GM12878 (cell line): Measurements from ENCODE around the gene SUFU. TPM values are rescaled to one million over a fixed set of nuclear protein-coding genes. Genes with fewer than 3 reads are reported as not detected.

Source experiments
- ATAC-seq: fragments of 200-7000 bp; cut with Tn5 transposase; 3 replicates; pipeline ENCODE4 v1.9.1; 2020; ENCODE audit warnings: mild to moderate bottlenecking, moderate library complexity
- BruUV-seq: library from RNA; stranded (reverse); fragments of 400-500 nt; replicated peaks from 2 replicates; lab custom pipeline; 2021; lab: Mats Ljungman, UMichigan
- CTCF ChIA-PET: fragments of 300-600 bp; sonication (Branson Sonifier 250); formaldehyde crosslinking; extraction: SDS; loops from one replicate; lab custom pipeline; 2021; ENCODE audit warnings: inconsistent platforms; lab: Yijun Ruan, JAX
- POLR2A ChIA-PET: fragments of 350-600 bp; formaldehyde crosslinking; extraction: SDS; loops from one replicate; lab custom pipeline; 2021; ENCODE audit warnings: inconsistent platforms; lab: Charles Lee
- RAD21 ChIA-PET: fragments of 300-600 bp; sonication (Branson Sonifier 250); formaldehyde crosslinking; loops from one replicate; lab custom pipeline; 2023; ENCODE audit warnings: antibody characterized with exemption; ENCODE audit not compliant: unreplicated experiment; lab: Charles Lee
- SMC1A ChIA-PET: fragments of 300-600 bp; sonication (Branson Sonifier 250); formaldehyde crosslinking; loops from one replicate; lab custom pipeline; 2023; ENCODE audit not compliant: unreplicated experiment, uncharacterized antibody; lab: Charles Lee
- DNase-seq: peaks from one replicate; pipeline ENCODE4 v3.0.0-alpha.2; 2011; ENCODE audit warnings: low read depth, low spot score
- FAIRE-seq: peaks from 3 replicates; lab custom pipeline; 2011; peaks lifted over from hg19 to GRCh38; lab: Jason Lieb, UNC
- H2AFZ ChIP-seq: 2 replicates; pipeline ENCODE4 v1.6.0; 2011; ENCODE audit warnings: low read depth, low read length, control low read depth; ENCODE audit not compliant: control insufficient read depth
- H3K27ac ChIP-seq: 2 replicates; pipeline ENCODE4 v1.5.1; 2011; ENCODE audit warnings: control low read depth; ENCODE audit not compliant: control insufficient read depth, insufficient read depth
- H3K27me3 ChIP-seq, 2 experiments: replicated peaks in 1 of 2; 2 replicates each; pipeline versions ENCODE4 v1.6.0 to v1.6.1; 2011; ENCODE audit warnings: low read length in 1 of 2; ENCODE audit not compliant: control insufficient read depth in 2 of 2, insufficient read depth in 2 of 2
- H3K36me3 ChIP-seq, 2 experiments: 2 replicates each; pipeline ENCODE4 v1.5.1; 2011; ENCODE audit warnings: low read length in 1 of 2; ENCODE audit not compliant: control insufficient read depth in 2 of 2, insufficient read depth in 2 of 2
- H3K4me1 ChIP-seq: 2 replicates; pipeline ENCODE4 v1.6.1; 2011; ENCODE audit warnings: mild to moderate bottlenecking, low read length, moderate library complexity, mixed read lengths; ENCODE audit not compliant: control insufficient read depth, insufficient read depth
- H3K4me2 ChIP-seq: 2 replicates; pipeline ENCODE4 v1.6.0; 2011; ENCODE audit warnings: control low read depth; ENCODE audit not compliant: control insufficient read depth, insufficient read depth
- H3K4me3 ChIP-seq: fragments of 200-600 bp; sonication (generic); 2 replicates; pipeline ENCODE4 v1.5.1; 2016
- H3K79me2 ChIP-seq: 2 replicates; pipeline ENCODE4 v1.6.0; 2011; ENCODE audit warnings: low read length; ENCODE audit not compliant: control insufficient read depth, insufficient read depth
- H3K9ac ChIP-seq: 2 replicates; pipeline ENCODE4 v1.8.0; 2011; ENCODE audit warnings: low read length, control low read depth, mixed read lengths; ENCODE audit not compliant: control insufficient read depth, insufficient read depth
- H3K9me3 ChIP-seq: replicated peaks from 3 replicates; pipeline ENCODE4 v1.5.1; 2011; ENCODE audit warnings: mild to moderate bottlenecking, low read length; ENCODE audit not compliant: control insufficient read depth, insufficient read depth
- H4K20me1 ChIP-seq: 2 replicates; pipeline ENCODE4 v1.6.0; 2011; ENCODE audit not compliant: control insufficient read depth, insufficient read depth
- CHD4 ChIP-seq: fragments of 200-600 bp; sonication (generic); IDR thresholded peaks from 2 replicates; pipeline ENCODE4 v1.6.1; 2016; ENCODE audit warnings: mild to moderate bottlenecking
- DPF2 ChIP-seq: fragments of 450-650 bp; IDR thresholded peaks from 2 replicates; pipeline ENCODE4 v1.6.1; 2017; ENCODE audit warnings: mild to moderate bottlenecking
- GABPA ChIP-seq: IDR thresholded peaks from 2 replicates; pipeline ENCODE4 v1.6.1; 2014; ENCODE audit warnings: antibody characterized with exemption, low read depth, mild to moderate bottlenecking, inconsistent platforms
- HSF1 ChIP-seq: fragments of 150-350 bp; IDR thresholded peaks from 2 replicates; pipeline ENCODE4 v1.6.1; 2014; ENCODE audit warnings: mild to moderate bottlenecking, low read depth, low read length
- IKZF1 ChIP-seq: fragments of 450-650 bp; conservative IDR thresholded peaks from 2 replicates; pipeline ENCODE4 v1.6.1; 2017; ENCODE audit warnings: antibody characterized with exemption, mild to moderate bottlenecking
- JUNB ChIP-seq: IDR thresholded peaks from 2 replicates; pipeline ENCODE4 v1.6.1; 2016; ENCODE audit warnings: antibody characterized with exemption, mild to moderate bottlenecking
- MTA3 ChIP-seq: IDR thresholded peaks from 2 replicates; pipeline ENCODE4 v1.6.1; 2012; ENCODE audit warnings: low read length, inconsistent platforms, borderline replicate concordance
- NR2F1 ChIP-seq: fragments of 450-650 bp; conservative IDR thresholded peaks from 2 replicates; pipeline ENCODE4 v1.6.1; 2017; ENCODE audit warnings: mild to moderate bottlenecking
- NRF1 ChIP-seq: conservative IDR thresholded peaks from 2 replicates; pipeline ENCODE4 v1.6.1; 2011; ENCODE audit warnings: mild to moderate bottlenecking, low read depth, low read length, improper control_type of control experiment
- PKNOX1 ChIP-seq: fragments of 450-650 bp; IDR thresholded peaks from 2 replicates; pipeline ENCODE4 v1.6.1; 2016; ENCODE audit warnings: mild to moderate bottlenecking
- SMC3 ChIP-seq: IDR thresholded peaks from 2 replicates; pipeline ENCODE4 v1.6.1; 2011; ENCODE audit warnings: low read length, improper control_type of control experiment, borderline replicate concordance
- SUZ12 ChIP-seq: fragments of 200-600 bp; sonication (generic); IDR thresholded peaks from one replicate; pipeline ENCODE4 v1.6.1; 2018; ENCODE audit warnings: antibody characterized with exemption, mild to moderate bottlenecking; ENCODE audit not compliant: unreplicated experiment
- USF1 ChIP-seq: IDR thresholded peaks from 2 replicates; pipeline ENCODE4 v1.6.1; 2011; ENCODE audit warnings: borderline replicate concordance, low read depth, mild to moderate bottlenecking, moderate library complexity, mixed read lengths, low read length; ENCODE audit not compliant: insufficient read depth; ENCODE audit errors: extremely low read length
- WRNIP1 ChIP-seq: IDR thresholded peaks from 2 replicates; pipeline ENCODE4 v1.6.1; 2011; ENCODE audit warnings: low read depth, low read length, improper control_type of control experiment, borderline replicate concordance
- YBX1 ChIP-seq: fragments of 450-650 bp; IDR thresholded peaks from 2 replicates; pipeline ENCODE4 v1.6.1; 2016; ENCODE audit warnings: antibody characterized with exemption
- ZBED1 ChIP-seq: IDR thresholded peaks from 2 replicates; pipeline ENCODE4 v1.6.1; 2016; ENCODE audit warnings: borderline replicate concordance
- WGBS: methylation state at CpG from one replicate; pipeline ENCODE4 v1.1.6; 2016; ENCODE audit warnings: low lambda C conversion rate; ENCODE audit not compliant: insufficient replicate concordance, insufficient coverage; ENCODE audit errors: missing lambda C conversion rate; 5-methylcytosine and 5-hydroxymethylcytosine counted together
- in situ Hi-C: fragments of 300-500 bp; cut with MboI; formaldehyde crosslinking; loops from 9 replicates; pipeline ENCODE4 v1.14.3; 2018; ENCODE audit warnings: mixed read lengths
- intact Hi-C: fragments of 100-400 bp; cut with micrococcal nuclease; formaldehyde crosslinking; loops from one replicate; pipeline ENCODE4 v1.14.2; 2022; ENCODE audit not compliant: unreplicated experiment
- polyA plus RNA-seq, 11 experiments: library from polyadenylated mRNA; depleted of rRNA in 4 of 11; unstranded in 6 of 11; stranded (reverse) in 5 of 11; fragments of >200 nt; fragmentation: Nextera tagmentation in 4 of 11; fragmentation: Illumina TruSeq in 1 of 11; extraction: Ambion mirVana in 4 of 11; extraction: Trizol in 1 of 11; gene quantifications; 1 replicate in 1 of 11; 2 replicates in 10 of 11; pipeline versions ENCODE4 v1.2.1 to v1.2.3, GENCODE V29; 2011 to 2016; ENCODE audit warnings: inconsistent platforms in 2 of 11, missing spikeins in 2 of 11, low read depth in 1 of 11
- total RNA-seq, 4 experiments: library from RNA; depleted of rRNA in 3 of 4; stranded (reverse); fragments of >200 nt in 3 of 4; fragmentation: Illumina TruSeq in 1 of 4; extraction: Trizol in 1 of 4; gene quantifications; 2 replicates each; pipeline versions ENCODE4 v1.2.1 to v1.2.3, GENCODE V29; 2013 to 2021

Gene SUFU
- total and polyA plus RNA-seq, 10 of the 15 experiments (the other 5 are each of a cell fraction or from before 2014, with no cell fraction given), result 0.68 to 7.7 (median 2.4) TPM

GRCh38 chr10:102598243-102598642 lies 94.5 kb downstream of the SUFU start:
- Histone ChIP-seq H3K4me1 (no peaks in the 10 kb centered on the region), H3K9me3 (no peaks in the 10 kb centered on the region), H3K27ac (no peak overlapping the region), H2AFZ (no peak overlapping the region), H3K4me2 (no peak overlapping the region), H3K4me3 (no peak overlapping the region), H3K36me3 (peaks cover 2 to 9% of the 10 kb centered on the region in 2 experiments; a peak in 2 of 4 replicates), H4K20me1 (no peaks in the 10 kb centered on the region), H3K79me2 (no peaks in the 10 kb centered on the region), H3K27me3 (no peaks in the 10 kb centered on the region), H3K9ac (no peak overlapping the region)
- in situ Hi-C loops (no loop called here), intact Hi-C loops (loop anchor here (5.0 kb wide), 1 partner anchor 96 kb away; the partner anchor contains the start of genes ACTR1A and SUFU)
- SMC1A ChIA-PET, result interaction anchor here (1.6 kb wide), 1 partner anchor 91 kb away, joined by 3 read pairs; no protein-coding TSS in a partner anchor
- no peak for TF ChIP-seq ZBED1
- TF ChIP-seq MTA3, result no peak
- TF ChIP-seq IKZF1, result no peak
- TF ChIP-seq WRNIP1, result no peak
- no peak for TF ChIP-seq SUZ12
- TF ChIP-seq PKNOX1, result no peak
- TF ChIP-seq HSF1, result no peak
- no peak for TF ChIP-seq CHD4
- no peak for TF ChIP-seq JUNB
- TF ChIP-seq YBX1, result no peak
- TF ChIP-seq SMC3, result no peak
- no peak for TF ChIP-seq USF1
- TF ChIP-seq NR2F1, result no peak
- no peak for TF ChIP-seq DPF2
- no peak for TF ChIP-seq NRF1
- TF ChIP-seq GABPA, result no peak
- RAD21 ChIA-PET, result no interaction called here
- DNase-seq (no peak), FAIRE-seq (no peak), ATAC-seq (no peak)
- WGBS, result 89% methylated on average over 8 of the region's 8 CpGs
- CTCF ChIA-PET, result interaction anchor here (6.3 kb wide), 1 partner anchor 95 kb away, joined by 40 read pairs; the partner anchor contains the start of genes ACTR1A and SUFU
- POLR2A ChIA-PET, result no interaction called here
- no TSS peak for BruUV-seq
